GM12864 (cell line): ENCODE results near the gene SPAG17.

Experiments
- DNase-seq: peaks from one replicate; pipeline ENCODE4 v3.0.0-alpha.2; 2011; ENCODE audit warnings: low read depth
- H3K4me3 ChIP-seq: 2 replicates; pipeline ENCODE4 v1.5.1; 2011; ENCODE audit warnings: mild to moderate bottlenecking, low read depth, low read length, control low read depth
- CTCF ChIP-seq: IDR thresholded peaks from 2 replicates; pipeline ENCODE4 v1.5.1; 2011; ENCODE audit warnings: low read depth, mild to moderate bottlenecking, moderate library complexity, low read length, control low read depth, inconsistent platforms; ENCODE audit errors: missing control alignments

SPAG17 gene

GRCh38 chr1:118013336-118013735 is 171.7 kb downstream of the SPAG17 start:
- no peak for TF ChIP-seq CTCF
- H3K4me3 ChIP-seq = no peak overlapping the region
- DNase-seq = no peak

- H3K4me3 ChIP-seq = no peak overlapping the region
- no peak for DNase-seq
- TF ChIP-seq CTCF = no peak
These were observed 172.4 kb downstream of the SPAG17 start for GRCh38 chr1:118012515-118013124.

GRCh38 chr1:118008011-118008410 is 177.0 kb downstream of the SPAG17 start:
- no peak overlapping the region for H3K4me3 ChIP-seq
- no peak for DNase-seq
- TF ChIP-seq CTCF = no peak

GRCh38 chr1:118007391-118007790 is 177.6 kb downstream of the SPAG17 start:
- no peak for DNase-seq
- H3K4me3 ChIP-seq = no peak overlapping the region
- no peak for TF ChIP-seq CTCF

GRCh38 chr1:118004312-118004711 is 180.7 kb downstream of the SPAG17 start:
- DNase-seq = no peak
- no peak for TF ChIP-seq CTCF
- H3K4me3 ChIP-seq = no peak overlapping the region

- DNase-seq = no peak
These were observed 199.1 kb downstream of the SPAG17 start for GRCh38 chr1:117985973-117986372.

More at GRCh38 chr1:117985973-117986372, 199.1 kb downstream of the SPAG17 start:
- no peak for TF ChIP-seq CTCF
- H3K4me3 ChIP-seq = no peak overlapping the region
